Peyer's patch (tissue), 4 donors: ENCODE measurements around the gene VWDE. TPM values are rescaled to one million over a fixed set of nuclear protein-coding genes. Genes with fewer than 3 reads are reported as not detected.
"Not testable (repeated sequence)": the region's sequence is repeated elsewhere in the genome, so short reads cannot be mapped to it uniquely, and the experiment has no call there.

Experiments
- DNase-seq, 3 donors: peaks; one replicate each; pipeline ENCODE4 v3.0.0-alpha.2; 2017 to 2019
- H3K27ac ChIP-seq, 4 donors: fragments of 200-600 bp; sonication (generic); one replicate each; pipeline ENCODE4 v1.5.1; 2016 to 2019
- H3K27me3 ChIP-seq, 2 donors: fragments of 200-600 bp; sonication (generic); one replicate each; pipeline ENCODE4 v1.5.1; 2019
- H3K36me3 ChIP-seq, 3 donors: fragments of 200-600 bp; sonication (generic); one replicate each; pipeline ENCODE4 v1.5.1; 2016 to 2019
- H3K4me1 ChIP-seq, 4 donors: fragments of 200-600 bp; sonication (generic); one replicate each; pipeline ENCODE4 v1.5.1; 2016 to 2019
- H3K4me3 ChIP-seq, 4 donors: fragments of 200-600 bp; sonication (generic); 1 replicate in 3 of 4; 2 replicates in 1 of 4; pipeline ENCODE4 v1.5.1; 2016 to 2019; ENCODE audit warnings: mild to moderate bottlenecking in 1 of 4
- H3K9me3 ChIP-seq, 4 donors: fragments of 200-600 bp; sonication (generic); one replicate each; pipeline ENCODE4 v1.5.1; 2016 to 2019; ENCODE audit warnings: mild to moderate bottlenecking in 1 of 4
- CTCF ChIP-seq, 6 experiments: fragments of 450-650 bp in 4 of 6; fragments of 200-600 bp in 2 of 6; sonication (generic) in 1 of 6; IDR thresholded peaks; one replicate each; pipeline ENCODE4 v1.5.1; 2017 to 2019; ENCODE audit warnings: antibody characterized with exemption in 6 of 6, mild to moderate bottlenecking in 3 of 6, moderate library complexity in 1 of 6
- POLR2A ChIP-seq, 2 donors: fragments of 450-650 bp; IDR thresholded peaks; one replicate each; pipeline ENCODE4 v1.5.1; 2017; ENCODE audit warnings: antibody characterized with exemption in 2 of 2, mild to moderate bottlenecking in 2 of 2, moderate library complexity in 2 of 2
- total RNA-seq, 4 donors: library from RNA; depleted of rRNA; stranded (reverse); fragments of >200 nt; gene quantifications; one replicate each; pipeline ENCODE4 v1.1.0, GENCODE V29; 2016

VWDE gene
- total RNA-seq: 10 to 100 TPM in 1 of 4 donors, 1 to 10 TPM in 3; 1.3 to 14.9 (median 4.1) TPM

GRCh38 chr7:12403287-12404181, at the start of gene VWDE:
Gene VWDE (minus strand): TSS chr7:12403865. CDS start chr7:12403716, 149 bp downstream.
- Histone ChIP-seq H3K27me3 (no peaks in the 10 kb centered on the region), H3K4me1 (peaks cover 0 to 12% (median 0%) of the 10 kb centered on the region in 4 donors), H3K4me3 (peak within 1 kb of the TSS; percentile 18 to 61 (median 40)), H3K27ac (peak within 1 kb of the TSS in 2 of 4 donors; percentile 0 to 2), H3K9me3 (no peaks in the 10 kb centered on the region), H3K36me3 (no peaks in the 10 kb centered on the region)
- no peak for TF ChIP-seq CTCF (IDR thresholded peaks at IDR 0.05)
- TF ChIP-seq POLR2A (IDR thresholded peaks at IDR 0.05): no peak
- peak in 2 of 3 donors; percentile 56 to 75 for DNase-seq

- not testable (repeated sequence) for H3K4me1 ChIP-seq, H3K27me3 ChIP-seq, H3K27ac ChIP-seq, H3K36me3 ChIP-seq, DNase-seq, H3K4me3 ChIP-seq, H3K9me3 ChIP-seq
Measured at GRCh38 chr7:12453136-12453535, 49.5 kb upstream of the VWDE start.

- TF ChIP-seq CTCF (IDR thresholded peaks at IDR 0.05) (no peak), POLR2A (IDR thresholded peaks at IDR 0.05) (no peak)
- no peak overlapping the region for H3K4me3 ChIP-seq
- no peak overlapping the region for H3K27ac ChIP-seq
- no peaks in the 10 kb centered on the region for H3K36me3 ChIP-seq
- DNase-seq: no peak
- no peaks in the 10 kb centered on the region for H3K27me3 ChIP-seq
- H3K4me1 ChIP-seq: no peaks in the 10 kb centered on the region
- no peaks in the 10 kb centered on the region for H3K9me3 ChIP-seq
Measured at GRCh38 chr7:12450615-12451014, 47.0 kb upstream of the VWDE start.

- Histone ChIP-seq H3K36me3 (no peaks in the 10 kb centered on the region), H3K27me3 (no peaks in the 10 kb centered on the region), H3K4me3 (no peak overlapping the region), H3K27ac (no peak overlapping the region), H3K9me3 (no peaks in the 10 kb centered on the region), H3K4me1 (no peaks in the 10 kb centered on the region)
- DNase-seq: no peak
- TF ChIP-seq CTCF (IDR thresholded peaks at IDR 0.05) (no peak), POLR2A (IDR thresholded peaks at IDR 0.05) (no peak)
Measured at GRCh38 chr7:12444785-12445184, 41.1 kb upstream of the VWDE start.

GRCh38 chr7:12440229-12440628, 36.6 kb upstream of the VWDE start:
- TF ChIP-seq POLR2A (IDR thresholded peaks at IDR 0.05) (no peak), CTCF (IDR thresholded peaks at IDR 0.05) (no peak)
- H3K4me1 ChIP-seq: no peaks in the 10 kb centered on the region
- H3K36me3 ChIP-seq: no peaks in the 10 kb centered on the region
- DNase-seq: no peak
- no peak overlapping the region for H3K4me3 ChIP-seq
- H3K27me3 ChIP-seq: no peaks in the 10 kb centered on the region
- H3K27ac ChIP-seq: no peak overlapping the region
- no peaks in the 10 kb centered on the region for H3K9me3 ChIP-seq

GRCh38 chr7:12436896-12437535, 33.4 kb upstream of the VWDE start:
- H3K36me3 ChIP-seq: no peaks in the 10 kb centered on the region
- no peaks in the 10 kb centered on the region for H3K4me1 ChIP-seq
- H3K27me3 ChIP-seq: no peaks in the 10 kb centered on the region
- no peak overlapping the region for H3K27ac ChIP-seq
- TF ChIP-seq POLR2A (IDR thresholded peaks at IDR 0.05) (no peak), CTCF (IDR thresholded peaks at IDR 0.05) (no peak)
- H3K4me3 ChIP-seq: no peak overlapping the region
- DNase-seq: no peak
- H3K9me3 ChIP-seq: no peaks in the 10 kb centered on the region
